Measurements from ENCODE around the gene PPP2R3C. TPM values are rescaled to one million over a fixed set of nuclear protein-coding genes. Genes with fewer than 3 reads are reported as not detected.

PPP2R3C gene
- polyA plus RNA-seq, 1 donor from 2014 or later = 47.1 TPM

DNA sequence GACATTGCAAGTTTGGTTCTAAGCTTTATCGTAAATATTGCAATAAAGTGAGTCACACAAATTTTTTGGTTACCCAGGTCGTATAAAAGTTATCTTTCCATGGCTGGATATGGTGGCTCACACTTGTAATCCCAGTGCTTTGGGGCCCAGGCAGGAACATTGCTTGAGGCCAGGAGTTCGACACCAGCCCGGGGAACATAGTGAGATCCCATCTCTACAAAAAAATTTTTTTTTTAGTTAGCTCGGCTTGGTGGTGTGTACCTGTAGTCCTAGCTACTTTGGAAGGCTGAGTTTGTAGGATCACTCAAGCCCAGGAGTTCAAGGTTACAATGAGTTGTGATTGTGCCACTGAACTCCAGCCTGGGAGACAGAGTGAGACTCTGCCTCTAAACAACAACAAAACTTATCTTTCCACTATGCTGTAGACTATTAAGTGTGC lies 24.9 kb upstream of the PPP2R3C start:
- Mint-ChIP-seq H3K9me3 (no peaks in the 10 kb centered on the region), H3K4me1 (peaks cover 0 to 3% (median 0%) of the 10 kb centered on the region in 3 donors), H3K36me3 (peaks cover 8% of the 10 kb centered on the region), H3K27ac (peak overlapping the region in 1 of 3 donors; percentile 53), H3K4me3 (no peak overlapping the region), H3K27me3 (no peaks in the 10 kb centered on the region)

DNA sequence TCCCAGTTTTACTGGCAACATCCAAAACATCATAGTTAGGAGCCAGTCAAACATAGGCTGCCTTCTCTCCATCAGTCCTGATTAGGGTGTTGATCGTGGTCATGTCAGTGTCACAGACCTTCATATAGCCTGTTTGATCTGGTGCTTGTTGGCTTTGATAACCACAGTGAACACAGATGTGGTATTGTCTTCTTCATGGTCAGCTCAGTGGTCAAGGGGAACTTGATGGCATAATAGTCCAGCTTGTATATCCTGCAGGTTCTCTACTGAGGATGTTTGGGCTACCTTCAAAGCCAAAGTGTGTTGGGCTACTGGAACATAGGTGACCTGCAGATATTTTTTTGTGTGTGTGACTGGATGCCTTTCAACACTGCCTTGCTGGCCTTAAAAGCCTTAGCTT lies 22.2 kb upstream of the PPP2R3C start:
- Mint-ChIP-seq H3K4me1 (peaks cover 2 to 5% (median 3%) of the 10 kb centered on the region in 3 donors), H3K27ac (no peak overlapping the region)

DNA sequence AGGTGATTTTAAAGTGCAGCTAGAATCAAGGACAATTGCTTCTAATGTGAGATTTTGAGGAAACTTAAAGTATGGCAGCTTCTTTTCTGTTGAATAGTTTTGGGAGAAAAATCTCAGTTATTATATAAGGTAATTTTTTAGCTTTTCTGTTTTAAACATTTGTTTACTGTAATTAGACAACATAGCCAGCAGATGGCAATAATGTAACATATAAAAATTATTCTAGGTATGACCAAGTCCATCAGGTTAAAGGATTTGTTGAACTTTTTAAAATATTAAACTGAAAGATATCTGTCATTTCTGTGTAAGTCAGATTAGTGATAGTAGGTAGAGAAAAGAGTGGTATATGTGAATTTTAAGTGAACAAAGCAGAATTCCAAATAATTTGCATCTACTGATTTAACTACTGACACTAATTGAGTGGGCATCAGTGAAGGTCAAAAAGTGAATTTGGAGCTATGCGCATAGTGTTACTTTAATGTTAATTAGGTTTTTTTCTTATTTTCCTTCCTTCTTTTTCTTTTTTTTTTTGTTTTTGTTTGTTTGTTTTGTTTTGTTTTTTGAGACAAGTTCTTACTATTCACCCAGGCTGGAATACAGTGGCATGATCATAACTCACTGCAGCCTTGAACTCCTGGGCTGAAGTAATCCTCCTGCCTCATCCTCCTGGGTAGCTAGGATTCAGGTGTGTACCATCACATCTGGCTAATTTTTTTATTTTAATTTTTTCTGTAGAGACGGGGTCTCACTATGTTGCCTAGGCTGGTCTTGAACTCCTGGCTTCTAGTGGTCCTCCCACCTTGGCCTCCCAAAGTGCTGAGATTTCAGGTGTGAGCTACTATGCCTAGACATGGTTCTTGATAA lies 19.2 kb upstream of the PPP2R3C start:
- no peak overlapping the region for H3K4me3 Mint-ChIP-seq
- no peaks in the 10 kb centered on the region for H3K36me3 Mint-ChIP-seq
- no peak overlapping the region for H3K27ac Mint-ChIP-seq
- H3K4me1 Mint-ChIP-seq = peaks cover 1 to 6% (median 5%) of the 10 kb centered on the region in 3 donors
- H3K27me3 Mint-ChIP-seq = no peaks in the 10 kb centered on the region
- no peaks in the 10 kb centered on the region for H3K9me3 Mint-ChIP-seq

More for the DNA sequence above, 22.2 kb upstream of the PPP2R3C start:
- H3K36me3 Mint-ChIP-seq = peaks cover 2% of the 10 kb centered on the region
- H3K4me3 Mint-ChIP-seq = no peak overlapping the region
- no peaks in the 10 kb centered on the region for H3K27me3 Mint-ChIP-seq
- no peaks in the 10 kb centered on the region for H3K9me3 Mint-ChIP-seq

DNA sequence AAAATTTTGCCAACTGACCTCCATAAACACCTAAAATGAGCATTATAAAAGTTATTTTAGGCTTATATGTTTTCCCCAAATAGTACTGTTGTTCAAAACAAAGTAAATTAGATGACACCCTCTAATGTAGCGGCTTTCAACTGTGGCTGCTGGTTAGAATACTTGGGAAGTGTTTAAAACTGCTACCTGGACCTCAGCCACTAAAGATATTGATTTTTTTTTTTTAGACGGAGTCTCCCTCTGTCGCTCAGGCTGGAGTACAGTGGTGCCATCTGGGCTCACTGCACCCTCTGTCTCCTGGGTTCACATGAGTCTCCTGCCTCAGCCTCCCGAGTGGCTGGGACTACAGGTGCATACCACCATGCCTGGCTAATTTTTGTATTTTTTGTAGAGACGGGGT lies 16.8 kb upstream of the PPP2R3C start:
- Mint-ChIP-seq H3K4me1 (peaks cover 1 to 7% (median 5%) of the 10 kb centered on the region in 3 donors), H3K27me3 (no peaks in the 10 kb centered on the region), H3K27ac (no peak overlapping the region), H3K4me3 (no peak overlapping the region), H3K9me3 (no peaks in the 10 kb centered on the region), H3K36me3 (no peaks in the 10 kb centered on the region)

DNA sequence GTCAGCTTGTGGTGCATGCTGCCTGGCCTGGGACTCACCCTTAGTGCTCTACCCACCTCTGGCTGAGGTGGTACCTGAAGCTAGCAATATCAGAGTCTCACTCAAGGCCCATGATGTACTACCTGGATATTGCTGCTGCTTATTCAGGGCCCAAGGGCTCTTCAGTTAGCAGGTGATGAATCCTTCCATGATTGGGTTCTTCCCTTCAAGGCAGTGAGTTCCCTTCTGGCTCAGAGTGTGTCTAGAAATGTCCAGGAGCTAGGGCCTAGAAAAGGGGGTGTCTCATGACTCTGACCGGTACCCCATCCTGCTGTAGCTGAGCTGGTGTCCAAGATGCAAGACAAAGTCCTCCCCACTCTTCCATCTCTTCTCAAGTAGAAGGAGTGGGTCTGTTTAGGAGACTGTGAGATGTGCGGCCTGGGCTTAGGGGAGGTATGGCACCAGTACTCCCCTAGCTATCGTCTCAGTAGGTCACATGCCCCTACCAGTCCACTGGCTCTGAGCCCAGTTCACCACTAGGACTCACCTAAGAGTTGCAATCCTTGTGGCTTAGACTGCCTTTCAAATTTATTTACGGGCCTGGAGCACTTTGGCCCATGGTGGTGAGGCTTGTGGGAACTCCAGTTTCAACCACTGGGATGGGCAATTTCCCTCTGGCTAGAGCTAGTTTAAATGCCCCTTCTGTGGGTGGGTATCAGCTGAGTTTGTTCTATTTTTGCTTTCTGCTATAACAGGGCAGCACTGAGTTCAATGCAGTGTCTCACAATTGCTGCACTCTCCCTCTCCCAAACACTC lies 12.7 kb upstream of the PPP2R3C start:
- no peak overlapping the region for H3K27ac Mint-ChIP-seq
- no peaks in the 10 kb centered on the region for H3K27me3 Mint-ChIP-seq
- H3K4me3 Mint-ChIP-seq = no peak overlapping the region
- peaks cover 0 to 2% (median 0%) of the 10 kb centered on the region in 3 donors for H3K9me3 Mint-ChIP-seq
- H3K4me1 Mint-ChIP-seq = peaks cover 0 to 6% (median 0%) of the 10 kb centered on the region in 3 donors
- H3K36me3 Mint-ChIP-seq = no peaks in the 10 kb centered on the region

DNA sequence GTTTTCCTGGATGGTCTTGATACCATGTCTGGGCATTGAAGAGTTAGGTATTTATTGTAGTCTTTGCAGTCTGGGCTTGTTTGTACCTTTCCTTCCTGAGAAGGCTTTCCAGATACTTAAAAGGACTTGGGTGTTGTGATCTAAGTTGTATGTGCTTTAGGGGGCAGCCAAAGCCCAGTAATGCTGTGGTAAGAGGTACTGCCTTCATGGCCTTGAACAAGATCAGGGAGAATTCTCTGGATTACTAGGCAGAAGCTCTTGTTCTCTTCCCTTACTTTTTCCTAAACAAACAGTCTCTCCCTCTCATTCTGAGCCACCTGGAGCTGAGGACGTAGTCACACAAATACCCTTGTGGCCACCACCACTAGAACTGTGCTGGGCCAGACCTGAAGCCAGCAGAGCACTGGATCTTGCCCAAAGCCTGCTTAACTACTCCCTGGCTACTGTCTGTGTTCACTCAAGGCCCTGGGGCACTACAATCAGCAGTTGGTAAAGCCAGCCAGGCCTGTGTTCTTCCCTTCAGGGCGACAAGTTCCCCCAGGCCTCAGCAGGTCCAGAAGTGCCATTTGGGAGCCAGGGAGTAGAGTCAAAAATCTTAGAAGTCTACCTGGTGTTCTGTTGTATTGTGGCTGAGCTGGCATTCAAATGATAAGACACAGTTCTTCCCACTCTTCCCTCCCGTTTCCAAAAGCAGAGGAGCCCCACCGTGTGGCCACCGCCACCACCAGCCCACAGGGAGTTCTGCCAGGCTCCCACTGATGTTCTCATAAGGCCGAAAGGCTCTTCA lies 11.9 kb upstream of the PPP2R3C start:
- Mint-ChIP-seq H3K4me3 (no peak overlapping the region), H3K27me3 (no peaks in the 10 kb centered on the region), H3K36me3 (peaks cover under 1% of the 10 kb centered on the region), H3K4me1 (peaks cover 0 to 6% (median 1%) of the 10 kb centered on the region in 3 donors), H3K9me3 (peaks cover 0 to 2% (median 0%) of the 10 kb centered on the region in 3 donors), H3K27ac (no peak overlapping the region)

DNA sequence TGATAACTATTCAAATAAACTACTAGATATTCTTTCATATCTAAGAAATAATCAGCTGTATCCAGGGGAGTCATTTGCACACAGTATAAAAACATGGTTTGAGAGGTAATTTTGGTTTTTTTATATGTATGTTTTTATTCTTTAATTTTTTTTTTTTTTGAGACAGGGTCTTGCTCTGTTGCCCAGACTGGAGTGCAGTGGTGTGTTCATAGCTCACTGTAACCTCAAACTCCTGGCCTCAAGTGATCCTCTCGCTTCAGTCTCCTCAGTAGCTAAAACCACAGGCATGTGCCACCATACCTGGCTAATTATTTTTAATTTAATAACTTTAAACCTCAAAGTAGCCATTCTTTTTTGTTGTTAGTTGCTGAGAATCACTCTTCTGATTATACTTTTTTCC lies 2.3 kb upstream of the PPP2R3C start:
- Mint-ChIP-seq H3K27me3 (no peaks in the 10 kb centered on the region), H3K36me3 (peaks cover 10% of the 10 kb centered on the region), H3K4me3 (peak overlapping the region in 2 of 4 donors; percentile 91 to 100), H3K9me3 (no peaks in the 10 kb centered on the region), H3K4me1 (peaks cover 29 to 39% (median 33%) of the 10 kb centered on the region in 3 donors), H3K27ac (peak overlapping the region in 1 of 3 donors; percentile 96)

DNA sequence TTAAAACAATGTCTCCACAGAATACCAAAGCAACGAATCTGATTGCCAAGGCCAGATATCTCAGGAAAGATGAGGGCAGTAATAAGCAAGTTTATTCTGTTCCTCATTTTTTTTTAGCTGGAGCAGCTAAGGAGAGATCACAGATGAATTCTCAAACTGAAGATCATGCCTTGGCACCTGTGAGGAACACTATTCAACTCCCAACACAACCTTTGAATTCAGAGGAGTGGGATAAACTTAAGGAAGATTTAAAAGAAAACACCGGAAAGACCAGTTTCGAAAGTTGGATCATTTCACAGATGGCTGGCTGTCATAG lies 1.6 kb upstream of the PPP2R3C start:
- Mint-ChIP-seq H3K4me1 (peaks cover 29 to 41% (median 31%) of the 10 kb centered on the region in 3 donors), H3K27ac (peak overlapping the region; percentile 96 to 100 (median 100)), H3K27me3 (no peaks in the 10 kb centered on the region), H3K4me3 (peak overlapping the region; percentile 91 to 100 (median 98)), H3K9me3 (no peaks in the 10 kb centered on the region), H3K36me3 (peaks cover 6% of the 10 kb centered on the region)

DNA sequence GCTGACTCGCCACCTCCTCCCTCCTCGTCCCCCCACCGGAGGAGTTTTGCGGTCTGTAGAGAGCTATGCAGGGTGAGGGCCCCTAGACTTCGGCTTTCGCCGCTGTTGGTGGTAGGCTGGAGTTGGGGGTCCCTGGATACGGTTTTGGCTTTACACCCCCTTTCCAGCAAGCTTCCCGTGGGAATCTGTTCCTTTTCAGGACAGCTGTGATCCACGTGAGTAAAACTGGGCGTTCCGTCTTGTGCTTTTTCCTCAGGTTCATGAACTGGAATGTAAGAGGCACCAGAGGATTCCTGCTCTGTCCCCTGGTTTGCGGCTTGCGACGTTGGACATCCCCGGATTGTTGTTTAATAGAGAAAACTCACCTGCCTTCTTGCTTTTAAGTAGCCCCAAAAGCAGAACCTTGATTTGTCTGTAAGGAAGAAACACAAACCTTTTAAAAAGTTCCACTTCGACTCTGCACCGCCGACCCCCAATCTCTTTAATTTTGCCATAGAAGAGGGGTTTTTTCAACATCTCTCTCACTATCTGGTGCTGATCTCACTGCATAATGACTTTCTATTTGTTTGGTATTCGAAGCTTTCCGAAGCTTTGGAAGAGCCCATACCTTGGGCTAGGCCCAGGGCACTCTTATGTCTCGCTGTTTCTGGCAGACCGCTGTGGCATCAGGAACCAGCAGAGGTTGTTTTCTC lies 1.1 kb upstream of the PPP2R3C start:
- Mint-ChIP-seq H3K27me3 (no peaks in the 10 kb centered on the region), H3K4me3 (peak overlapping the region; percentile 91 to 100 (median 98)), H3K9me3 (no peaks in the 10 kb centered on the region), H3K27ac (peak overlapping the region; percentile 96 to 100 (median 100)), H3K36me3 (peaks cover 4% of the 10 kb centered on the region), H3K4me1 (peaks cover 27 to 39% (median 29%) of the 10 kb centered on the region in 3 donors)

DNA sequence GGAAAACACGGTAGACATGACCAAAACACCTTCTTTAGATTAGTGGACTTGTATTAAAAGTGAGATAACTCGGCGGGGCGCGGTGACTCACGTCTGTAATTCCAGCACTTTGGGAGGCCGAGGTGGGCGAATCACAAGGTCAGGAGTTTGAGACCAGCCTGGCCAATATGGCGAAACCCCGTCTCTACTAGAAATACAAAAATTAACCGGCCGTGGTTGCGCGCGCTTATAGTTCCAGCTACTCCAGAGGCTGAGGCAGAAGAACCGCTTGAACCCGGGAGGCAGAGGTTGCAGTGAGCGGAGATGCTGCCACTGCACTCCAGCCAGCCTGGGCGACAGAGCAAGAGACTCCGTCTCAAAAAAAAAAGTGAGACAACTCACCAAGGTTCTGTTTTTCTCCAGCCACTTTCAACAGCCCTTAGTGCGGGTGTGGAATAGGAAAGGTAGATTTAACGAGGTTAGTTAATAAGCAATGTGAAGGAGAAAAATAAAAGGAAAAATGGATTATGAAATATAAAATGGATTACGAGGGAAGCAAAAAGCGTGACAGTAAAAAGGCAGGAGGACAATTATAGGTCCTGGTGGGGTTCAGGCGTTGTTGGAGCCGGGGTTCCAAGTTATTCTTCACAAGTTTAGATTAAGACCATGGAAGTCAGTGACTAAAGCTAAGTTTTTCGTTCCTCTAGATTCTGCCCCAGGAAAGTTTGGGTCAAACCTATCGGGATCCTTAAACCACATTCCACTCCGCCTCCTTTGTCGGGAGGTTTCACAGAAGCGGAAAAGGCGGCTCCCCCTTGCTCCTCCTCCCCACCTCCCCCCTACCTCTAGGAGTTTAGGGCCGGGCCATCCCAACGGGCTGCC lies 534 bp downstream of the PPP2R3C start:
- Mint-ChIP-seq H3K4me3 (peak overlapping the region; percentile 91 to 100 (median 98)), H3K27me3 (no peaks in the 10 kb centered on the region), H3K4me1 (peaks cover 24 to 44% (median 28%) of the 10 kb centered on the region in 3 donors), H3K36me3 (peaks cover 4% of the 10 kb centered on the region), H3K27ac (peak overlapping the region; percentile 96 to 100 (median 100)), H3K9me3 (no peaks in the 10 kb centered on the region)

DNA sequence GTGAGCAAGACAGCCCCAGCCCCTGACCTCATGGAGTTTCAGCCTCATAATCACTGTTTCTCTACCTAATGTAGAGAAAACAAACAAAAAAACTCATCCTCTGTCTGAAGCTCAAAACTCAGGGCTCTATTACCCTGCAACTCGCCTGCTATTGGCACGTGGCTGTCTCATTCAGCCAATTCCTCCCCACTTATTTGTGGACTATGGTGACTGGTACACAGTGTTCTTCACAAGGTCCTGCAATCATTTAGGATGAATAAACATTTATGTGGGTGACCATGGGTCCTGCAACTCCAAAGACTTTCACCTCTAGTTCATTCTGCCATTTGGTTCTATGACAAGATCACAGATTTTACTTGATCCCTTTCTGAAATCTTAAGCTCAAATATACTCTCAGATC lies 4.7 kb downstream of the PPP2R3C start:
- peak overlapping the region in 1 of 3 donors; percentile 11 for H3K27ac Mint-ChIP-seq
- peaks cover 12% of the 10 kb centered on the region for H3K36me3 Mint-ChIP-seq
- peak overlapping the region in 1 of 4 donors; percentile 21 for H3K4me3 Mint-ChIP-seq
- H3K27me3 Mint-ChIP-seq = no peaks in the 10 kb centered on the region
- H3K4me1 Mint-ChIP-seq = peaks cover 9 to 28% (median 14%) of the 10 kb centered on the region in 3 donors
- H3K9me3 Mint-ChIP-seq = no peaks in the 10 kb centered on the region

DNA sequence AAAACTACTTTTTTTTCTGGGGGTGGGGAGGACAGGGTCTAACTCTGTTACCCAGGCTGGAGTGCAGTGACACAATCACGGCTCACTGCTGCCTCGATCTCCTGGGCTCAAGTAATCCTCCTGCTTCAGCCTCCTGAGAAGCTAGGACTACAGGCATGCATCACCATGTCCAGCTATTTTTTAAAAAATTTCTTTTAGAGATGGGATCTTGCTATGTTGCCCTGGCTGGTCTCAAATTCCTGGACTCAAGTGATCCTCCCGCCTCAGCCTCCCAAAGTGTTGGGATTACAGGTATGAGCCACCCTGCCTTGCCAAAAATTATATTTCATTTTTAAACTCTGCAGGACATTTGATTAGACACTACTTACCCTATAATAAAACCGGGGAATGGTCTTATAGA lies 5.5 kb downstream of the PPP2R3C start:
- Mint-ChIP-seq H3K27me3 (no peaks in the 10 kb centered on the region), H3K36me3 (peaks cover 16% of the 10 kb centered on the region), H3K4me3 (no peak overlapping the region), H3K4me1 (peaks cover 9 to 28% (median 14%) of the 10 kb centered on the region in 3 donors), H3K27ac (no peak overlapping the region), H3K9me3 (no peaks in the 10 kb centered on the region)

DNA sequence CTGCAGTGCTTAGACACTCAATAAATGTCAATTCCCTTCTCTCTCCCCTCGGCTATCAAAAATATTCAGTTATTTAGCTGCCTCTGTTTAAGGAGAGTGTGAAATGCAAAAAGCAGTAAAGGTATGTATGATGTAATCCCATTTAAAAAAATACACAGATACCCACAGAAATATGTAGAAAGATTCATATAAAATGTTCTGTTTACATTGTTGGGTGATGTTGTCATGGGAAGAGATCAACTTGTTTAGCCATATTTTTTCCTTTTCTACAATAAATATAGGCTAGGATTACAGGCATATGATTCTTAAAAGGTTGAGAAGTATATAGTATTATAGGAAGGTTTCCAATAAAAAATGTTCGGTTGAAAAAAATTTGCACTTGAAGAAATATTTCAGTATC lies 7.8 kb downstream of the PPP2R3C start:
- H3K4me3 Mint-ChIP-seq = no peak overlapping the region
- peaks cover 15% of the 10 kb centered on the region for H3K36me3 Mint-ChIP-seq
- peak overlapping the region in 1 of 3 donors; percentile 74 for H3K27ac Mint-ChIP-seq
- no peaks in the 10 kb centered on the region for H3K27me3 Mint-ChIP-seq
- H3K9me3 Mint-ChIP-seq = no peaks in the 10 kb centered on the region
- peaks cover 6 to 20% (median 14%) of the 10 kb centered on the region in 3 donors for H3K4me1 Mint-ChIP-seq

Data from IgD-negative memory B cell (primary cell).